ENCODE data around the gene TIE1. TPM values are rescaled to one million over a fixed set of nuclear protein-coding genes. Genes with fewer than 3 reads are reported as not detected.

TIE1 gene
- total and polyA plus RNA-seq, 2 of the 13 experiments (the other 11 are each of a cell fraction or from before 2014, with no cell fraction given) = 0.58 to 0.84 TPM

DNA sequence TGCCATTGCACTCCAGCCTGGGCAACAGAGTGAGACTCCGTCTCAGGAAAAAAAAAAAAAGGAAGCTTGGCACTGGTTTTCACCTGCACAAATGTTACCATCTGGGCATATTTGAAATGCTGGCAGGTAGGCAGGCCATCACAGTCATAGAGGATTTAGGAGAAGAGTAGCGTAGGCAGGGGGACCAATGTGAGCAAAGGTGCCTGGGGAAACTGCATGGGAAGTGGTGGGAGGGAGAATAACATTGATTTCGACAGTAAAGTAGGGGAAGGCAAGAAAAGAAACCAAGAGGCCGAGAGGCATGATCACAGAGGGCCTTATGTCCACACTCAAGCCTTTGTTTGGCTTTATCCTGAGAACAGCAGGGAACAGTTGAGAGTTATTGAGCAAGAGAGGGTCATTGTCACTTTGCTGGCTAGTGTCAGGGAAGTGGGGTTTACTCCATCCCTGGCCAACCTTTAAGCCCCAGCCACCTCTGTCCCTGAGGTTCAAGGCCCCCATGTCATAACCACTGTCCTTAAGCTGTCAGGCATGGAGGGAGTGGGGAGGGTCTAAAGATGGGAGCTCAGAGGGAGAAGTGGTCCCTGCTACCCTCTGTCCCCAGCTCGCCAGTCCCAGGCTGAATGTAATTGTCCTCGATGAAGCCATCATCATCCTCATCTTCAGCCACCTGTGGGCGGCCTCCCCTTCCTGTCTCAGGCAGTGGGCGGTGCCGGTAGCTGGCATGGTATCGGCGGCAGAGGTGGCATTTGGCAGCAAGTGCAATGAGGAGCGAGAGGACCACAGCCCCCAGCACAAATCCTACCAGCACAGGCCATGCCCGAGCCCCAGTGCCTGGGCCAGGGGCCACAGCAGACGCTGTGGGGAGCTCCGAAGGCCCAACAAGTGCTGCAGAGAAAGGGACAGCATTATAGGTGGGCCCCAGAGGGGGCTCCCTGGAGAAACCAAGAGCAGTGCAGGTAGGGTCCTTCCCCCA is 18.3 kb upstream of the TIE1 start (continued):
- TF ChIP-seq, protein P1, sequence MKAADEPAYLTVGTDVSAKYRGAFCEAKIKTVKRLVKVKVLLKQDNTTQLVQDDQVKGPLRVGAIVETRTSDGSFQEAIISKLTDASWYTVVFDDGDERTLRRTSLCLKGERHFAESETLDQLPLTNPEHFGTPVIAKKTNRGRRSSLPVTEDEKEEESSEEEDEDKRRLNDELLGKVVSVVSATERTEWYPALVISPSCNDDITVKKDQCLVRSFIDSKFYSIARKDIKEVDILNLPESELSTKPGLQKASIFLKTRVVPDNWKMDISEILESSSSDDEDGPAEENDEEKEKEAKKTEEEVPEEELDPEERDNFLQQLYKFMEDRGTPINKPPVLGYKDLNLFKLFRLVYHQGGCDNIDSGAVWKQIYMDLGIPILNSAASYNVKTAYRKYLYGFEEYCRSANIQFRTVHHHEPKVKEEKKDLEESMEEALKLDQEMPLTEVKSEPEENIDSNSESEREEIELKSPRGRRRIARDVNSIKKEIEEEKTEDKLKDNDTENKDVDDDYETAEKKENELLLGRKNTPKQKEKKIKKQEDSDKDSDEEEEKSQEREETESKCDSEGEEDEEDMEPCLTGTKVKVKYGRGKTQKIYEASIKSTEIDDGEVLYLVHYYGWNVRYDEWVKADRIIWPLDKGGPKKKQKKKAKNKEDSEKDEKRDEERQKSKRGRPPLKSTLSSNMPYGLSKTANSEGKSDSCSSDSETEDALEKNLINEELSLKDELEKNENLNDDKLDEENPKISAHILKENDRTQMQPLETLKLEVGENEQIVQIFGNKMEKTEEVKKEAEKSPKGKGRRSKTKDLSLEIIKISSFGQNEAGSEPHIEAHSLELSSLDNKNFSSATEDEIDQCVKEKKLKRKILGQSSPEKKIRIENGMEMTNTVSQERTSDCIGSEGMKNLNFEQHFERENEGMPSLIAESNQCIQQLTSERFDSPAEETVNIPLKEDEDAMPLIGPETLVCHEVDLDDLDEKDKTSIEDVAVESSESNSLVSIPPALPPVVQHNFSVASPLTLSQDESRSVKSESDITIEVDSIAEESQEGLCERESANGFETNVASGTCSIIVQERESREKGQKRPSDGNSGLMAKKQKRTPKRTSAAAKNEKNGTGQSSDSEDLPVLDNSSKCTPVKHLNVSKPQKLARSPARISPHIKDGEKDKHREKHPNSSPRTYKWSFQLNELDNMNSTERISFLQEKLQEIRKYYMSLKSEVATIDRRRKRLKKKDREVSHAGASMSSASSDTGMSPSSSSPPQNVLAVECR (CRISPR knock-in tag; IDR thresholded peaks at IDR 0.05; ENCODE audit: borderline replicate concordance) = peak; percentile 46; the same call in 1 of the 2 replicates
- TF ChIP-seq SSRP1 (CRISPR knock-in tag; IDR thresholded peaks at IDR 0.05) = no peak
- no peak for TF ChIP-seq ZBTB38 (CRISPR knock-in tag; IDR thresholded peaks at IDR 0.05)
- no peak for TF ChIP-seq MBNL3 (CRISPR knock-in tag; conservative IDR thresholded peaks at IDR 0.05)
- no peak for TF ChIP-seq FOXA1 (IDR thresholded peaks at IDR 0.05)
- TF ChIP-seq FOXA1 (CRISPR knock-in tag; IDR thresholded peaks at IDR 0.05) = peak; percentile 73
- TF ChIP-seq EP300 (IDR thresholded peaks at IDR 0.05; ENCODE audit: low read depth in 2 of 2, low read length in 2 of 2) = peak in 1 of 2 experiments; percentile 68; a peak in 1 of 4 replicates
- peak; percentile 56; the same call in 1 of the 2 replicates for TF ChIP-seq EP300 (CRISPR knock-in tag; IDR thresholded peaks at IDR 0.05; ENCODE audit: borderline replicate concordance)
- TF ChIP-seq ZNF678 (CRISPR knock-in tag; IDR thresholded peaks at IDR 0.05) = no peak
- TF ChIP-seq, protein P2, sequence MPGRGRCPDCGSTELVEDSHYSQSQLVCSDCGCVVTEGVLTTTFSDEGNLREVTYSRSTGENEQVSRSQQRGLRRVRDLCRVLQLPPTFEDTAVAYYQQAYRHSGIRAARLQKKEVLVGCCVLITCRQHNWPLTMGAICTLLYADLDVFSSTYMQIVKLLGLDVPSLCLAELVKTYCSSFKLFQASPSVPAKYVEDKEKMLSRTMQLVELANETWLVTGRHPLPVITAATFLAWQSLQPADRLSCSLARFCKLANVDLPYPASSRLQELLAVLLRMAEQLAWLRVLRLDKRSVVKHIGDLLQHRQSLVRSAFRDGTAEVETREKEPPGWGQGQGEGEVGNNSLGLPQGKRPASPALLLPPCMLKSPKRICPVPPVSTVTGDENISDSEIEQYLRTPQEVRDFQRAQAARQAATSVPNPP (CRISPR knock-in tag; IDR thresholded peaks at IDR 0.05) = no peak
- TF ChIP-seq ZNF337 (CRISPR knock-in tag; IDR thresholded peaks at IDR 0.05; ENCODE audit: borderline replicate concordance, low read depth) = no peak
- no peak for TF ChIP-seq GABPA (IDR thresholded peaks at IDR 0.05; ENCODE audit: low read depth, low read length)
- 0 out of 2 replicates have a peak, but pooled peaks have one; percentile 9 for TF ChIP-seq GABPA (CRISPR knock-in tag; IDR thresholded peaks at IDR 0.05; ENCODE audit: low read depth)
- TF ChIP-seq PHB2 (IDR thresholded peaks at IDR 0.05; ENCODE audit: partially characterized antibody) = no peak
- no peak for TF ChIP-seq ARNTL (CRISPR knock-in tag; IDR thresholded peaks at IDR 0.05)
- no peak for TF ChIP-seq ZNF577 (CRISPR knock-in tag; IDR thresholded peaks at IDR 0.05; ENCODE audit: borderline replicate concordance, low read depth)
- no peak for TF ChIP-seq JUND (CRISPR knock-in tag; IDR thresholded peaks at IDR 0.05)
- no peak for TF ChIP-seq RFXANK (CRISPR knock-in tag; IDR thresholded peaks at IDR 0.05)
- no peak for TF ChIP-seq ZNF790 (CRISPR knock-in tag; IDR thresholded peaks at IDR 0.05; ENCODE audit: borderline replicate concordance)
- TF ChIP-seq, protein P3, sequence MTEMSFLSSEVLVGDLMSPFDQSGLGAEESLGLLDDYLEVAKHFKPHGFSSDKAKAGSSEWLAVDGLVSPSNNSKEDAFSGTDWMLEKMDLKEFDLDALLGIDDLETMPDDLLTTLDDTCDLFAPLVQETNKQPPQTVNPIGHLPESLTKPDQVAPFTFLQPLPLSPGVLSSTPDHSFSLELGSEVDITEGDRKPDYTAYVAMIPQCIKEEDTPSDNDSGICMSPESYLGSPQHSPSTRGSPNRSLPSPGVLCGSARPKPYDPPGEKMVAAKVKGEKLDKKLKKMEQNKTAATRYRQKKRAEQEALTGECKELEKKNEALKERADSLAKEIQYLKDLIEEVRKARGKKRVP (CRISPR knock-in tag; IDR thresholded peaks at IDR 0.05) = no peak
- TF ChIP-seq NCOA2 (CRISPR knock-in tag; IDR thresholded peaks at IDR 0.05) = peak; percentile 71; the same call in 1 of the 2 replicates
- TF ChIP-seq NFE2L2 (IDR thresholded peaks at IDR 0.05; ENCODE audit: low read length) = no peak

All from HepG2 (cell line).